GM12878 (cell line): ENCODE data around the gene TARBP1. TPM values are rescaled to one million over a fixed set of nuclear protein-coding genes. Genes with fewer than 3 reads are reported as not detected.

Experiments used
- ATAC-seq: fragments of 200-7000 bp; cut with Tn5 transposase; 3 replicates; pipeline ENCODE4 v1.9.1; 2020; ENCODE audit warnings: mild to moderate bottlenecking, moderate library complexity
- BruUV-seq: library from RNA; stranded (reverse); fragments of 400-500 nt; replicated peaks from 2 replicates; lab custom pipeline; 2021; lab: Mats Ljungman, UMichigan
- CTCF ChIA-PET: fragments of 300-600 bp; sonication (Branson Sonifier 250); formaldehyde crosslinking; extraction: SDS; loops from one replicate; lab custom pipeline; 2021; ENCODE audit warnings: inconsistent platforms; lab: Yijun Ruan, JAX
- POLR2A ChIA-PET: fragments of 350-600 bp; formaldehyde crosslinking; extraction: SDS; loops from one replicate; lab custom pipeline; 2021; ENCODE audit warnings: inconsistent platforms; lab: Charles Lee
- RAD21 ChIA-PET: fragments of 300-600 bp; sonication (Branson Sonifier 250); formaldehyde crosslinking; loops from one replicate; lab custom pipeline; 2023; ENCODE audit warnings: antibody characterized with exemption; ENCODE audit not compliant: unreplicated experiment; lab: Charles Lee
- SMC1A ChIA-PET: fragments of 300-600 bp; sonication (Branson Sonifier 250); formaldehyde crosslinking; loops from one replicate; lab custom pipeline; 2023; ENCODE audit not compliant: unreplicated experiment, uncharacterized antibody; lab: Charles Lee
- DNase-seq: peaks from one replicate; pipeline ENCODE4 v3.0.0-alpha.2; 2011; ENCODE audit warnings: low read depth, low spot score
- FAIRE-seq: peaks from 3 replicates; lab custom pipeline; 2011; peaks lifted over from hg19 to GRCh38; lab: Jason Lieb, UNC
- H2AFZ ChIP-seq: 2 replicates; pipeline ENCODE4 v1.6.0; 2011; ENCODE audit warnings: low read depth, low read length, control low read depth; ENCODE audit not compliant: control insufficient read depth
- H3K27ac ChIP-seq: 2 replicates; pipeline ENCODE4 v1.5.1; 2011; ENCODE audit warnings: control low read depth; ENCODE audit not compliant: control insufficient read depth, insufficient read depth
- H3K27me3 ChIP-seq, 2 experiments: replicated peaks in 1 of 2; 2 replicates each; pipeline versions ENCODE4 v1.6.0 to v1.6.1; 2011; ENCODE audit warnings: low read length in 1 of 2; ENCODE audit not compliant: control insufficient read depth in 2 of 2, insufficient read depth in 2 of 2
- H3K36me3 ChIP-seq, 2 experiments: 2 replicates each; pipeline ENCODE4 v1.5.1; 2011; ENCODE audit warnings: low read length in 1 of 2; ENCODE audit not compliant: control insufficient read depth in 2 of 2, insufficient read depth in 2 of 2
- H3K4me1 ChIP-seq: 2 replicates; pipeline ENCODE4 v1.6.1; 2011; ENCODE audit warnings: mild to moderate bottlenecking, low read length, moderate library complexity, mixed read lengths; ENCODE audit not compliant: control insufficient read depth, insufficient read depth
- H3K4me2 ChIP-seq: 2 replicates; pipeline ENCODE4 v1.6.0; 2011; ENCODE audit warnings: control low read depth; ENCODE audit not compliant: control insufficient read depth, insufficient read depth
- H3K4me3 ChIP-seq: fragments of 200-600 bp; sonication (generic); 2 replicates; pipeline ENCODE4 v1.5.1; 2016
- H3K79me2 ChIP-seq: 2 replicates; pipeline ENCODE4 v1.6.0; 2011; ENCODE audit warnings: low read length; ENCODE audit not compliant: control insufficient read depth, insufficient read depth
- H3K9ac ChIP-seq: 2 replicates; pipeline ENCODE4 v1.8.0; 2011; ENCODE audit warnings: low read length, control low read depth, mixed read lengths; ENCODE audit not compliant: control insufficient read depth, insufficient read depth
- H3K9me3 ChIP-seq: replicated peaks from 3 replicates; pipeline ENCODE4 v1.5.1; 2011; ENCODE audit warnings: mild to moderate bottlenecking, low read length; ENCODE audit not compliant: control insufficient read depth, insufficient read depth
- H4K20me1 ChIP-seq: 2 replicates; pipeline ENCODE4 v1.6.0; 2011; ENCODE audit not compliant: control insufficient read depth, insufficient read depth
- CTCF ChIP-seq, 3 experiments: IDR thresholded peaks in 2 of 3; conservative IDR thresholded peaks in 1 of 3; 2 replicates each; pipeline ENCODE4 v1.5.1; 2011; ENCODE audit warnings: low read depth in 3 of 3, low read length in 3 of 3, mild to moderate bottlenecking in 3 of 3, control low read depth in 2 of 3, moderate library complexity in 2 of 3, inconsistent platforms in 1 of 3, mixed read lengths in 1 of 3; ENCODE audit not compliant: control insufficient read depth in 2 of 3, insufficient read depth in 1 of 3; ENCODE audit errors: extremely low read depth in 1 of 3
- HDAC6 ChIP-seq: fragments of 200-600 bp; sonication (generic); IDR thresholded peaks from one replicate; pipeline ENCODE4 v1.8.0; 2017; ENCODE audit warnings: antibody characterized with exemption; ENCODE audit not compliant: unreplicated experiment
- RAD21 ChIP-seq: IDR thresholded peaks from 2 replicates; pipeline ENCODE4 v1.6.1; 2011; ENCODE audit warnings: mild to moderate bottlenecking, low read depth, low read length, moderate library complexity; ENCODE audit not compliant: insufficient read depth
- RBBP5 ChIP-seq: fragments of 200-600 bp; sonication (generic); conservative IDR thresholded peaks from 2 replicates; pipeline ENCODE4 v1.6.1; 2016
- SMC3 ChIP-seq: IDR thresholded peaks from 2 replicates; pipeline ENCODE4 v1.6.1; 2011; ENCODE audit warnings: low read length, improper control_type of control experiment, borderline replicate concordance
- WGBS: methylation state at CpG from one replicate; pipeline ENCODE4 v1.1.6; 2016; ENCODE audit warnings: low lambda C conversion rate; ENCODE audit not compliant: insufficient replicate concordance, insufficient coverage; ENCODE audit errors: missing lambda C conversion rate; 5-methylcytosine and 5-hydroxymethylcytosine counted together
- in situ Hi-C: fragments of 300-500 bp; cut with MboI; formaldehyde crosslinking; loops from 9 replicates; pipeline ENCODE4 v1.14.3; 2018; ENCODE audit warnings: mixed read lengths
- intact Hi-C: fragments of 100-400 bp; cut with micrococcal nuclease; formaldehyde crosslinking; loops from one replicate; pipeline ENCODE4 v1.14.2; 2022; ENCODE audit not compliant: unreplicated experiment
- polyA plus RNA-seq, 11 experiments: library from polyadenylated mRNA; depleted of rRNA in 4 of 11; unstranded in 6 of 11; stranded (reverse) in 5 of 11; fragments of >200 nt; fragmentation: Nextera tagmentation in 4 of 11; fragmentation: Illumina TruSeq in 1 of 11; extraction: Ambion mirVana in 4 of 11; extraction: Trizol in 1 of 11; gene quantifications; 1 replicate in 1 of 11; 2 replicates in 10 of 11; pipeline versions ENCODE4 v1.2.1 to v1.2.3, GENCODE V29; 2011 to 2016; ENCODE audit warnings: inconsistent platforms in 2 of 11, missing spikeins in 2 of 11, low read depth in 1 of 11
- total RNA-seq, 4 experiments: library from RNA; depleted of rRNA in 3 of 4; stranded (reverse); fragments of >200 nt in 3 of 4; fragmentation: Illumina TruSeq in 1 of 4; extraction: Trizol in 1 of 4; gene quantifications; 2 replicates each; pipeline versions ENCODE4 v1.2.1 to v1.2.3, GENCODE V29; 2013 to 2021

TARBP1 gene
- total and polyA plus RNA-seq, 10 of the 15 experiments (the other 5 are each of a cell fraction or from before 2014, with no cell fraction given) = 10.8 to 94.4 (median 35.3) TPM

GRCh38 chr1:234409328-234409727, 69.7 kb downstream of the TARBP1 start:
- ChIA-PET RAD21 (no interaction called here), CTCF (no interaction called here), POLR2A (interaction anchor here (1.1 kb wide), 1 partner anchor 11 kb away, joined by 3 read pairs; no protein-coding TSS in a partner anchor), SMC1A (interaction anchor here (1.0 to 1.8 kb wide), 3 partner anchors 14 to 25 kb away, joined by 3 to 5 read pairs (median 3); no protein-coding TSS in a partner anchor)
- Histone ChIP-seq H3K4me1 (no peaks in the 10 kb centered on the region), H2AFZ (no peak overlapping the region), H3K27me3 (no peaks in the 10 kb centered on the region), H3K9me3 (no peaks in the 10 kb centered on the region), H3K4me3 (no peak overlapping the region), H3K4me2 (no peak overlapping the region), H4K20me1 (no peaks in the 10 kb centered on the region), H3K36me3 (peaks cover 2 to 3% of the 10 kb centered on the region in 2 experiments; a peak in 2 of 4 replicates), H3K79me2 (no peaks in the 10 kb centered on the region), H3K27ac (no peak overlapping the region), H3K9ac (no peak overlapping the region)
- FAIRE-seq = no peak
- no peak for TF ChIP-seq RBBP5
- TF ChIP-seq CTCF (IDR thresholded peaks at IDR 0.05 in 2 of 3, conservative IDR thresholded peaks at IDR 0.05 in 1 of 3; ENCODE audit: control insufficient read depth in 2 of 3, extremely low read depth in 1 of 3, insufficient read depth in 1 of 3, low read depth in 3 of 3, low read length in 3 of 3) = peak in 1 of 3 experiments; percentile 23; a peak in 1 of 6 replicates
- TF ChIP-seq SMC3 = peak; percentile 22; the same call in 1 of the 2 replicates
- no peak for TF ChIP-seq HDAC6
- 0 out of 2 replicates have a peak, but pooled peaks have one; percentile 18 for TF ChIP-seq RAD21
- 96% methylated on average over 5 of the region's 5 CpGs for WGBS
- BruUV-seq = no TSS peak
- intact Hi-C loops (no loop called here), in situ Hi-C loops (no loop called here)
- ATAC-seq = no peak
- no peak for DNase-seq
